ENCODE data around the gene ID3. TPM values are rescaled to one million over a fixed set of nuclear protein-coding genes. Genes with fewer than 3 reads are reported as not detected.
A peak's percentile ranks its signal among the peaks of the same experiment; 100 is the strongest.

ID3 gene
- total and polyA plus RNA-seq, 2 of the 8 experiments (the other 6 are each of a cell fraction or from before 2014, with no cell fraction given), result 240 to 304 TPM

DNA sequence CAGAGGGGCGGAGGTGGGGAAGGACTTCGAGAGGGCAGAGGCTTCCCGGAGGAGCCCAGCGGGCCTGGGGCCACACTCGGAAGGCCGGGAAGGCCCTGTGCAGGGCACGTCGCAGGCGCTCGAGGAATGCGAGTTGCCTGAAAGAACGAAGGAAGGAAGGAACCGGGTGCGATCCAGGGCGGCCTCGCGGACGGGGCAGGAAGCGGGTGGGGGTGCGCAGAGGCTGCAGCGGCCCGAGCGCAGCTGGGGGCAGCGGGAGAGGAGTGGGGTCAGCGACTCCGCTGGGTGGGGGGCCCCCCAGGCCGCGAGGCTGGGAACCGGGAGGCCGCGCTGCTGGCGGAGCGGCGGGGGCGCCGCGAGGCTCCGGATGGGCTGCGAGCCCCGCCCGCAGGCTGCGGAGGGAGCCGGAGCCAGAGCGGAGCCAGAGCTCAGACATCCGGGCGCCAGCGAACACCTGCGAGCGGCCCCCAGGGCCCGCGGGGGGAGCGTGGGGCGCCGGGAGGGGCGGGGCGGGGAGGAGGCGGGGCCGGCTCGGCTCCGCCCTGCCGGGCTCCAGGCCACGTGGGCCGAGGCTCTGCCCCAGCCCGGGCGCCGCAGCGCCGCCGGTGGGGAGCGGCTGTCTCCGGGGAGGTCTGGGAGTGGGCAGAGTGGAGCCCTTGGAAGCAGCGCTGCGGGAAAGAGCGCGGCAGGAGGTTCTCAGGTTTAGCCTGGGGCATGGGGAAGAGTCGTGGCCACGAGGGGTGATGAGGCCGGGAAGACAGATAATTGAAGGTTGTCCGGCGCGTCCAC lies 4.6 kb downstream of the ID3 start (continued):
- TF ChIP-seq BCL11A (IDR thresholded peaks at IDR 0.05; ENCODE audit: low read depth in 2 of 2, low read length in 2 of 2) (no peak), GABPA (IDR thresholded peaks at IDR 0.05; ENCODE audit: borderline replicate concordance, insufficient read depth, low read length) (no peak), TBP (IDR thresholded peaks at IDR 0.05; ENCODE audit: low read depth, low read length) (peak; percentile 53; the same call in 1 of the 2 replicates), ATF2 (IDR thresholded peaks at IDR 0.05; ENCODE audit: low read length) (no peak), ZNF274 (IDR thresholded peaks at IDR 0.05; ENCODE audit: borderline replicate concordance, extremely low read depth, low read length) (no peak), CTBP2 (IDR thresholded peaks at IDR 0.05; ENCODE audit: borderline replicate concordance, insufficient read depth, insufficient read length, low read length) (no peak), ASH2L (IDR thresholded peaks at IDR 0.05; ENCODE audit: low read length) (peak; percentile 28), RNF2 (IDR thresholded peaks at IDR 0.05; ENCODE audit: borderline replicate concordance, low read depth, low read length, missing control alignments, poor library complexity, severe bottlenecking) (no peak), RFX5 (IDR thresholded peaks at IDR 0.05; ENCODE audit: borderline replicate concordance, low read depth, low read length) (no peak), FOSL1 (IDR thresholded peaks at IDR 0.05; ENCODE audit: insufficient read depth, low read depth, low read length) (no peak), CHD2 (IDR thresholded peaks at IDR 0.05; ENCODE audit: low read length) (no peak), EZH2 (IDR thresholded peaks at IDR 0.05; ENCODE audit: low read depth, low read length, severe bottlenecking) (no peak), NRF1 (IDR thresholded peaks at IDR 0.05; ENCODE audit: low read depth, low read length) (no peak), BACH1 (IDR thresholded peaks at IDR 0.05; ENCODE audit: low read length) (peak; percentile 21; the same call in 1 of the 2 replicates), KDM5A (IDR thresholded peaks at IDR 0.05; ENCODE audit: low read length) (no peak), BRCA1 (IDR thresholded peaks at IDR 0.05; ENCODE audit: low read depth, low read length) (no peak), POLR2A (IDR thresholded peaks at IDR 0.05; ENCODE audit: control extremely low read depth in 1 of 2, low read depth in 2 of 2, low read length in 2 of 2) (peak; percentile 71 to 76; a peak in 2 of 3 replicates), EP300 (IDR thresholded peaks at IDR 0.05; ENCODE audit: borderline replicate concordance in 1 of 2, low read depth in 2 of 2, low read length in 2 of 2) (peak in 1 of 2 experiments; percentile 43; a peak in 1 of 3 replicates), CBX5 (IDR thresholded peaks at IDR 0.05; ENCODE audit: low read depth, low read length) (no peak), ATF3 (IDR thresholded peaks at IDR 0.05; ENCODE audit: insufficient read depth, low read depth, low read length) (no peak), JUND (IDR thresholded peaks at IDR 0.05; ENCODE audit: low read length) (no peak)

Data from H1 (cell line).